ENCODE measurements around the gene CDC34.

GRCh38 chr19:534088-534487 lies 2.5 kb downstream of the CDC34 start:
- TF ChIP-seq PBX3 (IDR thresholded peaks at IDR 0.05) (no peak), HMGXB4 (CRISPR knock-in tag; IDR thresholded peaks at IDR 0.05; ENCODE audit: borderline replicate concordance) (no peak), GATA3 (IDR thresholded peaks at IDR 0.05; ENCODE audit: borderline replicate concordance) (no peak), RFX5 (IDR thresholded peaks at IDR 0.05) (no peak), POLR2A (IDR thresholded peaks at IDR 0.05; ENCODE audit: low read length) (no peak), RCOR1 (IDR thresholded peaks at IDR 0.05; ENCODE audit: low read depth, low read length) (no peak), SMC3 (IDR thresholded peaks at IDR 0.05) (no peak), CTCF (IDR thresholded peaks at IDR 0.05) (no peak), NR3C1 (IDR thresholded peaks at IDR 0.05) (no peak), EP300 (IDR thresholded peaks at IDR 0.05) (no peak), MAFK (IDR thresholded peaks at IDR 0.05; ENCODE audit: partially characterized antibody) (no peak)
